Right ventricle myocardium inferior (tissue), 1 donor: ENCODE results near the gene TLE5. TPM values are rescaled to one million over a fixed set of nuclear protein-coding genes. Genes with fewer than 3 reads are reported as not detected.

ENCODE experiments used
- ATAC-seq: fragments of 200-7000 bp; cut with Tn5 transposase; one replicate; pipeline ENCODE4 v1.9.1; 2020; ENCODE audit warnings: mild to moderate bottlenecking, moderate library complexity
- DNase-seq: peaks from one replicate; pipeline ENCODE4 v3.0.0; 2021; ENCODE audit errors: missing footprints
- intact Hi-C: fragments of 100-400 bp; cut with DNase I; formaldehyde crosslinking; loops from one replicate; pipeline ENCODE4 v1.11.0; 2022
- total RNA-seq: library from RNA; stranded (reverse); fragmentation: NEBNext Ultra II Directional; extraction: Animal tissue kit (Norgen Biotek cat#: 25700); gene quantifications from one replicate; pipeline ENCODE4 v1.2.1, GENCODE V29; 2021
- donor health status: DM: no; HTN: yes; CAD: no; lungs with severe emphysema.

Gene TLE5
- total RNA-seq, 1 donor from 2014 or later, result 775 TPM

DNA sequence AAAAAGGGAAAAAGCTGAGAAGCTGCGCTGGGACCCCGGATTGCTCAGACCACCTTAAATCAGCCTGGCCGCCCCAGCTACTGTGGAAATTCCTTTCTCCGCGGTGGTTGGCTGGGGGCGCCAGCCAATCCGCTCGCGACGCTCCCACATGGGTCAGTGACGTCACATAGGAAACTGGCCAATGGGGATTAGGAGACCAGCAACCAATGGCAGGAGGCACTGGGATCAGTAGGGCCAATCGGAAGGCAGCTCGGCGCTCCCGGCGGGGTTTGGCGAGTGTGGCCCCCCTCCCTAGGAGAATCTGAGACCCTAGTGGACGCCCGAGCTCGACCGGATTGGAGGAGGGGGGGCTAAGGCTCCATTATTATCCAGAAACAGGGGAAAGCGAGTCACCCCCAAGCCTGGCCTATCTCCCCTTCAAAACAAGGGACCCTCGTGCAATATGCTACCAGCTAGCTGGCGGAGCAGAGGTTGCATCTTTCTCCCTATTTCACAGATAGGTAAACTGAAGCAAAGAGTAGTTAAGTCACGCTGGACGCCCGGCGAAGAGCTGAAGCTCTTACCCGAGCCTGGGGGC lies 26.7 kb downstream of the TLE5 start:
- intact Hi-C loops, result loop anchor here (1.0 to 2.0 kb wide), 3 partner anchors 26 to 67 kb away; no protein-coding TSS in a partner anchor
- peak; percentile 95 for ATAC-seq
- DNase-seq, result peak; percentile 98

DNA sequence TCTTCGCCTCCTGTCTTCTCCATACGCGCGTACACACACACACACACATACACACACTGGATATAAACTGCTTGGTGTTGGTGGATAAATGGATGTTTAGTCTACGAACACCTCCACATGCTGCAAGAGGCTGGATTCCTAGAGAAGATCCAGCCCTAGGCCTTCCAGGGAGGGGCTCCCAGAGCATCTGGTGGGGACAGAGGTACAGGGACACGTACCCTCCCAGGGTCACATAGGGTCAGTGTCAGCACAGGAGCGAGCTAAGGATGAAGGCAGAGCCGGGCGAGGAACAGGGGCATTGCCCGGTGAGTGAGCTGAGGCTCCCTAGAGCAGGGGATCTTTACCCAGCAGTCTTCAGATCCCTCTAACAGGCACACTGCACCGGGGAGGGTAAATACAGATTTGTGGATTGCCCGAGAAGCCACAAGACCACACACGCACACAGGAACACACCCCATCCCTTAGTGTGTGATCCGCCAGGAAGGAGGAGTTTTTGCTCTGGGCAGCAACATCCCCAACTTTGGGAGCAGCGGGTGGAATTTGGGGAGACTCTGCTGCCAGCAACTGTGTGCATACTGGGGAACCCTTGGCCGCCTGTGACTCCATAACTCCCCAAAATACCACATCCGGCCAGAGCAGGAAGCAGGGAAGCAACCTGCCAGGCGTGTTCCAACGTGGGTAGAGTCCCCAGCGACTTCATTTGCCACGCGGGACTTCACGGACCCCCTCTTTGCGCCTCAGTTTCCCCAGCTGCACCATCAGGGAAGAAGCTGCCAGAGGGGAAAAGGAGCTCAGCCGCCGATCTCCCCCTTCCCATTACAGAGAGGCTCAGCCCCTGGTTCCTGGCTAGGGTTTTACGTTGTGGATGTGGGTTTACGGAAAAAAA lies 27.4 kb downstream of the TLE5 start:
- ATAC-seq (no peak), DNase-seq (peak; percentile 50)
- intact Hi-C loops, result loop anchor here (2.0 kb wide), 1 partner anchor 52 kb away; no protein-coding TSS in a partner anchor

DNA sequence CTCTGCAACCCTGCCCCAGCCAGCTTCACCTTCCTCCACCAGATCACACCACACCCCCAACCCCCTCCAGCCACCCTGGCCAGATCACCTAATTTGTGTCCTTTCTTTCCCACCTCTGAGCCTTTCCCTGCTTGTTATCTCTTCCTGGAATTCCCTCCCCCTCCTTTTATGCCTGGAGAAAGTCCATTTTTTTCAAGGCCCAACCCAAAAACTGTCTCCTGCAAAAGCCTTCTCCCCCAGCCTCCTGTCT lies 28.0 kb downstream of the TLE5 start:
- DNase-seq (no peak), ATAC-seq (no peak)
- intact Hi-C loops, result loop anchor here (2.0 kb wide), 1 partner anchor 52 kb away; no protein-coding TSS in a partner anchor

- intact Hi-C loops, result loop anchor here (2.0 kb wide), 1 partner anchor 51 kb away; no protein-coding TSS in a partner anchor
- DNase-seq (peak; percentile 55), ATAC-seq (no peak)
These were observed 28.5 kb downstream of the TLE5 start for GRCh38 chr19:3033595-3034405.

- ATAC-seq (no peak), DNase-seq (peak; percentile 11)
- intact Hi-C loops, result no loop called here
These were observed 30.8 kb downstream of the TLE5 start for GRCh38 chr19:3031607-3031867.

DNA sequence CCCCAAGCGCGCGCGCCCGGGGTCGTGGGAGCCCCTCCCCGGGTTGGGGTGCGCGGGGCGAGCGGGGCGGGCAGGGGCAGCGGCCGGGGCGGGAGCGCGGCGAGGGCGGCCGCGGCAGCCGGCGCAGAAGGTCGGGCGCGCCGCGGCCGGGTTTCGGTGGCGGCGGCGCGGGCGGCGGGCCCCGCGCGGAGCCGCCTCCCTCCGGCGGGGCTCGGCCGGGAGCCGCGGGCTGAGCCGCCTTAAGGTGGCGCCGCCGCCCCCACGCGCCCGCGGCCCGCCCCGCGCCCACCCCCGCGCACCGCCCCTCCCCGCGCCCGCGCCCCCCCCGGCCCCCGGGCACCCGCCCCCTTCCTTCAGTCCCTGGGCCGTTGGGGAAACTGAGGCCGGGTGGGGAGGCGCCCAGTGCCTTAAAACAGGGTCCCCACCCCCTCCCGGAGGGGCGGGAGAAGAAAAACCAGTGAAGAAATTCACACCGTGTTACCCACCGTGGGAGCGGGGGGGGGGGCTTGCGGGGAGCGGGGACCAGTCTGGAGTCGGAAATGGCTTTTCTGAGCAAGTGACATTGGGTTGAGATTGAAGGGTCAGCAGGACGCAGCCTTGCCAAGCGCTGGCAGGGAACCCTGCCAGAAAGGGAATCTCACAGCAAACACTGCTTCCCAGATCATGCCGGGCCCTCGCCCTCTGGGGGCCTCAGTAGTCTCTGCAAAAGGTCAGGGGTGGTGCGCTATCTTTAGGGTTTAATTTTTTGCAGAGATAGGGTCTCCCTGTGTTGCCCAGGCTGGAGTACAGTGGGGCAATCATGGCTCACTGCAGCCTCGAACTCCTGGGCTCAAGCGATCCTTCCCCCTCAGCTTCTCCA lies 33.0 kb downstream of the TLE5 start, which contains the start of gene TLE2:
TSS of gene TLE2 (minus strand) at position 216 of the 859 bp plus-strand sequence. CDS start 376 bp downstream, outside the sequence.
- DNase-seq (peak; percentile 71), ATAC-seq (peak; percentile 49)
- intact Hi-C loops, result loop anchor here (5.0 kb wide), 1 partner anchor 33 kb away; the partner anchor contains the start of gene TLE5

DNA sequence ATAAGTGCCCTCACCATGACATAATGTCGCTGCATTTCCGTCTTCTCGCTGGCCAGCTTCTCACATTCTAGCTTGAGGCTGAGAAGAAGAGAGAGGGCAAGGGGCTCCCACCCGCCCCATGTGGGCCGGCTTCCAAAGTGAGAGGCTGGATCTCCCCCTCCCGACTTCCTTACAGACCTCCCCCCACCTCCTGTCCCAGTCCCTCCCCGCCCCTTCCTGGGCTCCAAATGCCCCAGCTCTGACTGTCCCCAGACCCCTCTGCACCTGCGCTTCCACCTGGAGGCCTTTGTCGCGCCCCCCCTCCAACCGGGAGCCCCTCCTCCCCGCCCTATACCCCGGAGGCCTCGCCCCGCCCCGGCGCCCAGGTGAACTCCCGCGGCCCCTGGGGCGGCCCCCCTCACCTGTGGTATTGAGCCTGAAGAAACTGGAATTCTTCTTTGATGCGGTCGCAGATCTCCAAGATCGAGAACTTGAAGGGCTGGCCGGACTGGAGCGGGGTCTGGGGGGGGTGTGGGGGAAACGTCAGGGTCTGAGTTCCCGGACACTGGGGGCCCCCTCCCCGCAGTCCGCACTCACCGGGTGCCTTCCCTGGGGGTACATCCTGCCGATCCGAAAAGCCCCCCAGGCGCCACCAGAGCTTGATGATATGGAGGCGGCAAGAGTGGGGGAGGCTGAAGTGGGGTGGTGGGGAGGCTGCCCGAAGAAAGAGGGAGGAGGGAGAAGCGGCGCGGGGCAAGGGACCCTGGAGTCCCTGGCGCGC lies 33.8 kb downstream of the TLE5 start:
- ATAC-seq (no peak), DNase-seq (peak; percentile 60)
- intact Hi-C loops, result loop anchor here (5.0 kb wide), 1 partner anchor 34 kb away; the partner anchor contains the start of gene TLE5

DNA sequence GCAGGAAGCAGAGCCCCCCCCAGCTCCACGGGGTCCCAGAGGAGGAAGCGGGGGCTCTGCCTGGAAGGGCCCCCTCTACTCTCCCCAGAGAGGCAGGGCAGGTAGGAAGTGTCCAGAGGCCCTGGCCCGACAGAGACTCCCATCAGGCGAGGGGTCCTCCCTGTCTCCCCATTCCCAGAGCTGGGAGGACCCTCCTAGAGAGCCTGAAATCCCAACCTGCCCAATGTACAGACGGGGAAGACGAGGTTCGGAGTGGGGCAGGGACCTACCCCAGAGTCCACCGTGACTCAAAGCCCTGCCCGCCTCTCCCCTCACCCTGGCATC lies 34.4 kb downstream of the TLE5 start:
- no peak for ATAC-seq
- DNase-seq, result peak; percentile 56
- intact Hi-C loops, result loop anchor here (5.0 kb wide), 1 partner anchor 34 kb away; the partner anchor contains the start of gene TLE5

DNA sequence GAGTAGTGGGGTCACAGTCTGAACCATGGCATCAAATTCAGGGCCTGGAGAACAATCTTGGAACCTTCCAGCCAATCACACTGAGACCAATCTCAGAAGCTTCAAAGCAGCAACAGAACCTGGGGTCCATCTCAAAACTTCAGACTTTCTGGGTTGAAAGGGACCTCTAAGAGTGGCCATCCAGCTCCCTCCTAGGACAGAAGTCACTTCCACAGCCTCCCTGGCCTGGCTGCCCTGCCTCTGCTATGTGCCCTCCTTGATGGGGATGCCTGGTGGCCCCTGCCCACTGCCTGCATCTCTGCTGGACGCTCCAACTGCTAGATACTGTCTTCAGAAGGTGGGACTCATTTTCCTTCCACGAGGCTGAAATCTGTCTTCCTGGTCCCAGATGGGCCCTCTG lies 35.0 kb downstream of the TLE5 start:
- intact Hi-C loops, result loop anchor here (5.0 kb wide), 1 partner anchor 35 kb away; the partner anchor contains the start of gene TLE5
- peak; percentile 17 for DNase-seq
- ATAC-seq, result no peak

DNA sequence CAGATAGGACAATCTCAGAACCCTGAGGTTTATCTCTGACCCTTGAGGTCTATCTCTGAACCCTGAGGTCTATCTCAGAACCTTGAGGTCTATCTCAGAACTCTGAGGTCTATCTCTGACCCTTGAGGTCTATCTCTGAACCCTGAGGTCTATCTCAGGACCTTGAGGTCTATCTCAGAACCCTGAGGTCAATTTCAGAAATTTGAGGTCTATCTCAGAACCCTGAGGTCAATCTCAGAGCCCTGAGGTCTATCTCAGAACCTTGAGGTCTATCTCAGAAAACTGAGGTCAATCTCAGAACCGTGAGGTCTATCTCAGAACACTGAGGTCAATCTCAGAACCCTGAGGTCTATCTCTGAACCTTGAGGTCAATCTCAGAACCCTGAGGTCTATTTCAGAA lies 35.5 kb downstream of the TLE5 start:
- no peak for DNase-seq
- intact Hi-C loops, result loop anchor here (5.0 kb wide), 1 partner anchor 36 kb away; the partner anchor contains the start of gene TLE5
- no peak for ATAC-seq

DNA sequence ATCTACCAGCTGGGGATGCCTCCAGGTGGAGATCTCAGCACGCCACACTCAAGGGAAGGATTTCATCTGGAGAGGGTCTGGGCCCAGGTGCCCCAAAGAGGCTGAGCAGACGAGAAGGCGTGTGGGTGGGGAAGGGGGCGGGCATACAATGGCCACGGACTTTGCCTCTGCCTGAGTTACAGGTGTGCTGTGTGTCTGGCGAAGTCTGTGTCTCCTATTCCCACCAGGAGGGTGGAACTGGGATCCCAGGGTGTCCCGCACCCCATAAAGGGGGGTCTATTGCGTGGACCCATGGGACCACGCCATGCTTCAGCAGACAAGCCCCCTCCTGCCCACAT lies 36.8 kb downstream of the TLE5 start:
- ATAC-seq, result no peak
- intact Hi-C loops, result loop anchor here (5.0 kb wide), 1 partner anchor 37 kb away; the partner anchor contains the start of gene TLE5
- DNase-seq, result peak; percentile 39

DNA sequence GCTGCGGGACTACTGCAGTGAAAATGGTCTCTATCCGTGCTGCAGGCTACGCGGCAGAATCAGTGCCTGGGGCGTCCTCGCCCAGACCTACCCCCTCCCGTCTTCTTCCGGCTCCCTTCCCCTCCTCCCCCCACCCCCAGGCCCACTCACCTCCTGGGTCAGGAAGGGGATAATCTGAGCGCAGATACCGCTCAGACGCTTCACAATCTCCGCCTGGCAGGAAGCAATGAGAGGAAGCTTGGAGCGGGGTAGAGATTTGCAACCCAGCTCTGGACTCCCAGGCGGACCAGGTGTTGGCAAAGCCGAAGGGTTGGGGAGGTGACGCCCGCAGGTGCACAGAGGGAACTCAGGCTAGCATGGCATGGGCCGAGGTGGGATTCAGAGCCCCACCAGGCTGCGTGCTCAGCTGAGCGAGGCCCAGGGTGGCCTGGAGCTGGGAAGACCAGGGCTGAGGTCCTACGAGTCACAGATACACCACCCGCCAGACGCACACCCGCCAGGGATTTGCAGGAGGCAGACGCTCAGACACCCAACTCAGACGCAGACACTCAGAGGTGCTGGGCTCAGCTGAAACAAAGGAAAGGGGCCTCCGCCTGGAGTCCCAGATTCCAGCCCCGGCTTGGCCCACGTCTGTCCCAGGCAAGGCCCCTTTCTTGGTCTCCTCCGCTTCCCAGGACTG lies 37.3 kb downstream of the TLE5 start:
- intact Hi-C loops, result loop anchor here (5.0 kb wide), 1 partner anchor 37 kb away; the partner anchor contains the start of gene TLE5
- ATAC-seq (no peak), DNase-seq (peak; percentile 20)

- ATAC-seq, result no peak
- intact Hi-C loops, result no loop called here
These were observed 37.8 kb downstream of the TLE5 start for GRCh38 chr19:3024509-3024869.

DNA sequence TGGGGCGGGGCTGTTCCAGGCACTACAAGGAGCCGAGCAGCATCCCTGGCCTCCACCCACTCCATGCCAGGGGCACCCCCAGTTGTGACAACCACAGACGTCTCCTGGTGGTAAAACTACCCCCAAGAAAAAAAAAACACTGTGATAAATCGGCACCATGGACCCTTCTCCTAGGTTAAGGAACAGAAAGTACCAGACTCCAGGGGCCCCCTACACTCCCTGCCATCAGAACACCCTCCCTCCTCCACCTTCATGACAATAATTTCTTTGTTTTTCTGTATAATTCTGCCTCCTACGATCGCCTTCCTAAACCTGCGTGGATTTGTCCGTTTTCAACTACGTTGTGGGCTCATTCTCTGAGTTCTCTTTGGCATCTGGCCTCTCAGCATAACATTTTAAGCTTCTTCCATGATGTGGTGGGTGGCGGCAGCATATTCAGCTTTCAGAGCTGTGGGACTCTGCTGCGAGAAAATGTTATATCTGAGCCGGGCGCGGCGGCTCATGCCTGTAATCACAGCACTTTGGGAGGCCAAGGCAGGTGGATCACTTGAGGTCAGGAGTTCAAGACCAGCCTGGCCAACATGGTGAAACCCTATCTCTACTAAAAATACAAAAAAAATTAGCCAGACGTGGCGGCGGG lies 41.9 kb downstream of the TLE5 start:
- ATAC-seq (no peak), DNase-seq (no peak)
- intact Hi-C loops, result no loop called here

More at GRCh38 chr19:3024509-3024869, 37.8 kb downstream of the TLE5 start:
- no peak for DNase-seq

DNA sequence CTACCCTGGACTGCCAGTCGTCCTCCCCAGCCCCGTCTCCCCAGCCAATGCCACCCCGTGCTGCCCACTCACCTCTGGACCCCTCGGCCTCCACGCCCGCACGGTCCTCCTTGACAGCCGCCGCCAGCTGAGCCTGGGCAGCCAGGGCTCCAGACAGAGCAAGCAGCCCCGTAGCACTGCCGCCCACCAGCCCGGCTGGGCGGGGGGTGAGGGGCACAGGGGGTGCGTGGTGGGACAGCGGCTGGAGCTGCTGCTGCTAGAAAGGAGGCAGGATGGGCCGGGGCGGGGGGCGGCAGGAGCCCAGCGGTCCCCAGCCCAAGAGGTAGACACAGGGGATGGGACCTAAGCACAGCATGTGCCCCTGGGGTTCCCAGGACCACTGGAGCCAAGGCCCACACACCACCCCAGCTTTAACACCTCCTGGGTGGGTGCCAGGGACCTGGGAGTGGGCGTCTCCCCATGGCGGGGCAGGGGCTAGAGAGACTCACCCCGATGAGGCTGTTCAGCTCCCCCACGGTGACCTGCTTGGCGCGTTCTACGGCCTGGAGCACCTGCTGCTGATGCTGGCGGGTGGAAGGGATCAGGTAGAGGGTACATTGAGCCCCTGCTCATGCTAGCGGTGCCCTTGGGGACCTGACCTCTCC lies 43.0 kb downstream of the TLE5 start:
- DNase-seq (no peak), ATAC-seq (no peak)
- intact Hi-C loops, result no loop called here

DNA sequence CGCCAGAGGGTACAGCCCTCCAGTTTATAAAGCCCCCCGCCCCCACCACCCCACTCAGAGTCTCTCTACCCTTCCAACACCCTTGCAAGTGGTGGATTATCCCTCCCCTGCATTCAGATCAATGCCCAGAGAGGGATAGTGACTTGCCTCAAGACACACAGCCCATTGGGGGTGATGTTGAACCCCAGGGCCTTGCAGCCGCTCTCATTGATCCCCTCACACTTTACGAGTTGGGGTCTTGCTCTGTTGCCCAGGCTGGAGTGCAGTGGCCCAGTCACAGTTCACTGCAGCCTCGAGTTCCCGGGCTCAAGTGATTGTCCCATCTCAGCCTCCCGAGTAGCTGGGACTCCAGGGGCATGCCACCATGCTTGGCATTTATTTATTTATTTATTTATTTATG lies 44.4 kb downstream of the TLE5 start:
- intact Hi-C loops, result no loop called here
- DNase-seq (no peak), ATAC-seq (no peak)
